ENCODE data around the gene TNIP2. TPM values are rescaled to one million over a fixed set of nuclear protein-coding genes. Genes with fewer than 3 reads are reported as not detected.
A peak's percentile ranks its signal among the peaks of the same experiment; 100 is the strongest.

TNIP2 gene
- total and polyA plus RNA-seq, 12 donors = 12.6 to 33.7 (median 18.4) TPM

GRCh38 chr4:2797545-2798305 lies 41.6 kb upstream of the TNIP2 start:
- no peak for TF ChIP-seq CTCF (IDR thresholded peaks at IDR 0.05)
- Histone ChIP-seq H3K9me3 (no peaks in the 10 kb centered on the region), H3K27ac (peak overlapping the region; percentile 52 to 96 (median 88)), H3K36me3 (peaks cover 0 to 17% (median 0%) of the 10 kb centered on the region in 9 donors), H3K4me1 (peaks cover 62 to 95% (median 89%) of the 10 kb centered on the region in 9 donors), H3K4me3 (peak overlapping the region in 3 of 10 donors; percentile 13 to 57 (median 35)), H3K27me3 (no peaks in the 10 kb centered on the region)
- DNase-seq = peak in 1 of 2 donors; percentile 63
- intact Hi-C loops (cut with DNase I) = loop anchor here in 2 of 10 donors (5.0 kb wide), 1 partner anchor 45 kb away; the partner anchor contains the start of gene ADD1 (in 2 of the 2)
- WGBS, 2 donors = 35 to 46% methylated on average over 23 of the region's 23 CpGs
- ATAC-seq = peak in 4 of 8 donors; percentile 8 to 21 (median 17)

GRCh38 chr4:2796849-2797544 lies 40.9 kb upstream of the TNIP2 start:
- WGBS, 2 donors = 82 to 88% methylated on average over 13 of the region's 13 CpGs
- peaks cover 0 to 17% (median 0%) of the 10 kb centered on the region in 9 donors for H3K36me3 ChIP-seq
- intact Hi-C loops (cut with DNase I) = loop anchor here in 2 of 10 donors (5.0 kb wide), 1 partner anchor 45 kb away; the partner anchor contains the start of gene ADD1 (in 2 of the 2)
- no peaks in the 10 kb centered on the region for H3K27me3 ChIP-seq
- ATAC-seq (no peak), DNase-seq (no peak)
- TF ChIP-seq CTCF (IDR thresholded peaks at IDR 0.05) = no peak
- H3K27ac ChIP-seq = peak overlapping the region in 9 of 10 donors; percentile 77 to 96 (median 89)
- no peaks in the 10 kb centered on the region for H3K9me3 ChIP-seq
- H3K4me1 ChIP-seq = peaks cover 64 to 96% (median 94%) of the 10 kb centered on the region in 9 donors
- H3K4me3 ChIP-seq = no peak overlapping the region

- peak in 1 of 2 donors; percentile 29 for DNase-seq
- Histone ChIP-seq H3K9me3 (no peaks in the 10 kb centered on the region), H3K36me3 (peaks cover 0 to 17% (median 0%) of the 10 kb centered on the region in 9 donors), H3K4me3 (no peak overlapping the region), H3K27ac (peak overlapping the region in 8 of 10 donors; percentile 14 to 96 (median 89)), H3K27me3 (no peaks in the 10 kb centered on the region), H3K4me1 (peaks cover 64 to 96% (median 92%) of the 10 kb centered on the region in 9 donors)
- 59 to 82% methylated on average over 27 of the region's 27 CpGs for WGBS, 2 donors
- intact Hi-C loops (cut with DNase I) = loop anchor here in 3 of 10 donors (2.0 to 5.0 kb wide), 2 partner anchors 27 to 46 kb away; partner anchors contain the start of gene ADD1 (in 2 of the 3)
- no peak for ATAC-seq
- no peak for TF ChIP-seq CTCF (IDR thresholded peaks at IDR 0.05)
Observed at GRCh38 chr4:2795893-2796848, 40.0 kb upstream of the TNIP2 start.
